Stimulated activated CD4-positive, alpha-beta T cell treated with anti-CD3 and anti-CD28 coated beads, Interleukin-15, amount 100 ng/mL, for 1 hour (primary cell): Measurements from ENCODE around the gene SLC25A1.

Experiments
- DNase-seq, 2 donors: peaks; one replicate each; pipeline ENCODE4 v3.0.0-alpha.2; 2020; ENCODE audit warnings: low read depth in 1 of 2, low spot score in 1 of 2

Gene SLC25A1

GRCh38 chr22:19139974-19140373, 38.6 kb downstream of the SLC25A1 start:
- no peak for DNase-seq

GRCh38 chr22:19139001-19139356, 39.6 kb downstream of the SLC25A1 start:
- no peak for DNase-seq

GRCh38 chr22:19138217-19139000, 40.1 kb downstream of the SLC25A1 start:
- no peak for DNase-seq

GRCh38 chr22:19137384-19138216, 40.9 kb downstream of the SLC25A1 start:
- DNase-seq: no peak

DNA sequence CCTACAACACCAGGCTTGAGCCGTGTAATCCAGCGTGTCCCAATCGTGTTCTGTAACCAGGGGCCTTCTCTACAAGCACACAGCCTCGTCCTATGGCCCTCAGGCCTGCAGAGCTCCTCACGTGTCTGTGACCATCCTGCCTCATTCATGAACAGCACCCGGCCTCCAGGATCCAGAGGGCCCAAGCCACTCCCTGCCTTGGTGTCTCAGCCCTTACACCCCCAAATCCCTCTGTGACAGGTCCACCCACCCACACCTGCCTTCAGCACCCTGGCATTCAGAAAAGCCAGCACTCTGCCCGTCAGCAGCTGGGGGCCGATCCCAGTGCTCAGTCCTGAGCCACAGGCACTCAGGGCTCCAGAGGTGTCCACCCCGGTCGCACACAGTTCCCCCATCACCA, 41.6 kb downstream of the SLC25A1 start:
- DNase-seq: no peak

GRCh38 chr22:19134874-19135273, 43.7 kb downstream of the SLC25A1 start:
- DNase-seq: no peak

DNA sequence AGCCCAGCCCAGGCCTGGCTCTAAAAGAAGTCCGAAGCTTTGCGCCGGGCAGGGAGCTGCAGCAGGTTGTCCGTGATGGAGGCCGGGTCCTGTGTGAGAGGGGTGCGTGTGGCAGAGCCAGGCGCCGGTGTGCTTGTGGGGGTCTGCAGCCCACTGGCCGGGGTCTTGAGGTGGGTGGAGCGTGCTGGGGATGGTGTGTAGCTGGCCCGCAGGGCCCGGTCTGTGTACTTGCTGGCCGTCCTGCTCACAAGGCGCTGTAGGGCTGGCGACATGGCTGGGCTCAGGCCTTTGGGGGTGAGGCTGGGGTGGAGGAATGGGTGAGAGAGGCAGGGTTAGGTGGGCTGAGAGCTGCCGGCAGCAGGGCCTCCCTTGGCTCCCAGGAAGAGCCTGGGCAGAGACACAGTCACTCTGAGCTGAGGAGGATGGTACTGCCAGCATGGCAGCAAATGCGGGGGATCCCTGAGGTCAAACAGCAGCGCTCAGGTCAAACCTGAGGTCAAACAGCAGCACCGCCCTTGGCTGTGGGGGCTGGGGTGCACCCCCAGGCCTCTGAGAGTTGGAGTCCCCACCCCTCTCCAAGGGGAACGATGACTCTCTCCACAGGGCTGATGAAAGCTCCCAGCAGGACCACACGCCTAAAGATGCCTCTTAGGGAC, 44.2 kb downstream of the SLC25A1 start:
- no peak for DNase-seq

- DNase-seq: no peak
Observed at GRCh38 chr22:19133561-19133960, 45.0 kb downstream of the SLC25A1 start.

DNA sequence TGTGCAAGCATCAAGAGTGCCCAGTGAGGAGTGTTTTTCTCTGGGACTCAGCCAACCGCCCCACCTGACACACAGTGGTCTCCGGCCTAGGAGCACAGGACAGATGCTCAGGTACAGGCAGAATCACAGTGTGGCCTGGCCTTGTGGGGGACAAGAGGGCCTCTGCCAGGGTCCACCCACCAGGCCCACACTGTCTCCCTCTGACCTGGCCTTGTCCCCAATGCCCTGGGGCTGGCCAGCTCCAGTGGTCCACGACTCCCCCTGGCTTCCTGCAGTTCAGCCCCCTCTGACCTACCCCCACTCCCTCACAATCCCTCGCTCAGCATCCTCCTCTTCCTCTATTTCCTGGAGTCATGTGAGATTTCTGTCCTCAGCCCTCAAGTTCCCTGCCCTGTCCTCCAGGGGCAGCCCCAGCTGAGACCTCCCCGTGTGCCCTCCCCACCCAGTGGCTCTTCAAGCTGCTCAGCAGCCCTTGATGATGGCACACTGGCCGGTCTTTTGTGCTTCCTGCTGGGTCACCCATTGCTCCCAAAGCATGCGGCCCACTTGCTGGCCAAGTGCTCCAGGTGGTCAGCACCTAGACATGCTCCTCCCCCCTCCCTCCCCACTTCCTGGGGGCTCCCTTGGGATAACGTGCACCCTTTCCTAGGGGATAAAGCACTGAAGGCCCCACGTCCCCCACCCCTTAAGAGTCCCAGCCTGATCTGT, 45.7 kb downstream of the SLC25A1 start:
- no peak for DNase-seq

DNA sequence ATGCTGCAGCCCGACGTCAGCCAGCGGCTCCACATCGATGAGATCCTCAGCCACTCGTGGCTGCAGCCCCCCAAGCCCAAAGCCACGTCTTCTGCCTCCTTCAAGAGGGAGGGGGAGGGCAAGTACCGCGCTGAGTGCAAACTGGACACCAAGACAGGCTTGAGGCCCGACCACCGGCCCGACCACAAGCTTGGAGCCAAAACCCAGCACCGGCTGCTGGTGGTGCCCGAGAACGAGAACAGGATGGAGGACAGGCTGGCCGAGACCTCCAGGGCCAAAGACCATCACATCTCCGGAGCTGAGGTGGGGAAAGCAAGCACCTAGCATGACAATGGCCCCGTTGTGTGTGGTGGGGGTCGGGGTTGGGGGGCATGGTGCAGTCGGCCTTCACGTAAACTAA, 46.4 kb downstream of the SLC25A1 start:
- DNase-seq: no peak

- DNase-seq: no peak
Observed at GRCh38 chr22:19131685-19132015, 46.9 kb downstream of the SLC25A1 start.

DNA sequence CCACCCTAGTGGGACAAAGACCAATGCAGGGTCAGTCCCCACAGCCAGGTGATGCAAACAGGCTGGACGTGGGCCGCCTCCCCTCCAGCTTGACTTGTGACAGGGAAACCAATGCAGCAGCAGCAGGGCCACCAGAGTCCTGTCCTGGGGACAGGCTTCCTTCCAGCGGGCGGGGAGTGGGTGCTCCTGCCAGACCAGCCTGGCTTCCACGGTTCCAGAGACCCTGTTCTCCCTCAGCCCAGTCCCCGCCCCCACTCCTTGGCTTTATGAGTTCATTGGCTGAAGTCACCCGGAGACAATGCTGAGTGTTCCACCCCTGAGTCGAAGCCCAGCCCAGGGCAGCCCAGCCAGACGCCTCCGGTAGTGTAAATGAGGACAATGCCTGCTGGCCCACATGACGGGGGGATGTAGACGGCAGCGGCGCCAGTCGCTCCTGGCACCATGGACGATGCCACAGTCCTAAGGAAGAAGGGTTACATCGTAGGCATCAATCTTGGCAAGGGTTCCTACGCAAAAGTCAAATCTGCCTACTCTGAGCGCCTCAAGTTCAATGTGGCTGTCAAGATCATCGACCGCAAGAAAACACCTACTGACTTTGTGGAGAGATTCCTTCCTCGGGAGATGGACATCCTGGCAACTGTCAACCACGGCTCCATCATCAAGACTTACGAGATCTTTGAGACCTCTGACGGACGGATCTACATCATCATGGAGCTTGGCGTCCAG, 47.4 kb downstream of the SLC25A1 start, which contains the start of gene TSSK2:
TSS of gene TSSK2 (plus strand) at position 350 of the 726 bp plus-strand sequence. CDS start at position 442, 92 bp downstream.
- no peak for DNase-seq

DNA sequence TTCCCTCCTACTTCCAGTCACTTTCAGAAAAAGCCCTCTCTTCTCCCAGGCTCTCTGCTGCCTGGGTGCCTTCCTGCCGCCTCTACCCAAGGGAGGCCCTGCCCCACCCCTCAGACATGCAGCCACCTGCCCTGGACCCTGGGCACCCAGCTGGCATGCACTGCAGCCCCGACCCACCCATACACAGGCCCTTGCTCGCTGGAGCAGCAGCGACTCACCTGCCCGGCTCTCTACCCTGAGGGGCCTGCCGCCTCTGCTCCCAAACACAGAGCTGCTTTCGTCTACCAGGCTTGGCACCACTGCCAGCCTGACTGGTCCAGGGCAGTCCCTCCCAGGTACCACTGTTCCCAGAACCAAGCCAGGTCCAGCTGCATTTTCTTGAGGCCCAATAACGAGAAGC, 48.7 kb downstream of the SLC25A1 start:
- DNase-seq: no peak

DNA sequence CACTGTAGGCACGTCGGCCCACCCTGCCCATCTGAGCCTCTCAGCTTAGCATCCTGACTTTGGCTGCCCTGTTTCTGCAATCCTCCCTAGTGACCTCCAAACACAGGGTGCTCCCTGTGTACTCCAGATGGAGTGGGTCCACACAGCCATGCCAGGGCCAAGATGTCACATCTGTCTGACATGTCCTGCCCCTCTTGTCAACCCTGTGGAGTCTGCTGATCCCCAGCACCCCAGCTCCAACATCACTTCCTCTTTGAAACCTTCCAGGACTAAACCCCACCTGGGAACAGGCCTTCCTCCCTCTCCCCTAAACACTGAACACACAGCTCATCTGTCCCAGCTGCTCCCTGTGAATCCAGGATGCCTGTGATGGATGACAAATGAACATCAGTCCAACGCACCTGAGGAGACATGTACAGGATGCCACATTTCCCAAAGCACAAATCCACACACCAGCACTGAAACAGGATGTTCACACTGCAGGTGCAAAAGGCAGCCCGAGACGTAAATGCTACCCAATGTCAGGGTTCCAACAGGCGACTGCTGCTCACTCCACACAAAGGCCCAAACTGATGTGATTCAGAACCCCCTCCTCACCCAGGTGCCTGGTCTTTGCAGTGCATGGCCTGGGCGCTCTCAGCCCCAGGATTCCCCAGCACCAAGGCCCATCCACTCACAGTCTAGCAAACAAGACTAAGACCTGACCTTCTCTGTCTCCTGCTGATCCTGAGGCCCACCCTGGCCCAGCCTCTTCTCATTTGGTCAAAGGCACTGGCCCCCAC, 49.4 kb downstream of the SLC25A1 start:
- DNase-seq: no peak

DNA sequence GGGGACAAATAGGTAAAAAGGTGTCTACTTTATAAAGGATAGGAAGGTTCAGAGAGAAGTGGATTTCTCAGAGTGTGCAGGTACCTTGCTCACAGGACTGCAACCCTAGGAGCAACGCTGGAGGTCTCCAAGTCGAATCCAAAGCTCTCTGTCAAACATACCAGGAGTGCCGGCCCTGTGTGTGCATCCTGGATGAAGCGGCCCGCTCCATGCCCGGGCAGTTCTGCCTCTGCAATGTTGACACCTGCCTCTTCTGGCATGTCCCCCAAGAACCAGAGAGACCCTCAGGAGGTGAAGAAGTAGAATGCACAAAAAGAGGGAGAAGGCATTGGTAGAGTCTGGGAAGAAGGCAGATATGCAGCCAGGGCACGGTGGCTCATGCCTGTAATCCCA, 50.5 kb downstream of the SLC25A1 start:
- DNase-seq: no peak

GRCh38 chr22:19127329-19128008, 51.1 kb downstream of the SLC25A1 start:
- DNase-seq: no peak

GRCh38 chr22:19126309-19127273, 51.9 kb downstream of the SLC25A1 start:
- no peak for DNase-seq
